Fibroblast of skin of scalp (primary cell): ENCODE data around the gene SLC51B. TPM values are rescaled to one million over a fixed set of nuclear protein-coding genes. Genes with fewer than 3 reads are reported as not detected.
A peak's percentile ranks its signal among the peaks of the same experiment; 100 is the strongest.
"Not testable (repeated sequence)": the region's sequence is repeated elsewhere in the genome, so short reads cannot be mapped to it uniquely, and the experiment has no call there.

Source experiments
- DNase-seq: peaks from one replicate; pipeline ENCODE4 v3.0.0-alpha.2; 2013
- polyA plus RNA-seq, 2 experiments: library from polyadenylated mRNA; unstranded; fragments of 120-200 nt; gene quantifications; one replicate each; pipeline ENCODE4 v1.2.1, GENCODE V29; 2013; ENCODE audit not compliant: insufficient read length in 2 of 2

Gene SLC51B
- polyA plus RNA-seq (2013, experiment 1 of 2; ENCODE audit: insufficient read length): not detected
- polyA plus RNA-seq (2013, experiment 2 of 2; ENCODE audit: insufficient read length): 0.32 TPM

DNA sequence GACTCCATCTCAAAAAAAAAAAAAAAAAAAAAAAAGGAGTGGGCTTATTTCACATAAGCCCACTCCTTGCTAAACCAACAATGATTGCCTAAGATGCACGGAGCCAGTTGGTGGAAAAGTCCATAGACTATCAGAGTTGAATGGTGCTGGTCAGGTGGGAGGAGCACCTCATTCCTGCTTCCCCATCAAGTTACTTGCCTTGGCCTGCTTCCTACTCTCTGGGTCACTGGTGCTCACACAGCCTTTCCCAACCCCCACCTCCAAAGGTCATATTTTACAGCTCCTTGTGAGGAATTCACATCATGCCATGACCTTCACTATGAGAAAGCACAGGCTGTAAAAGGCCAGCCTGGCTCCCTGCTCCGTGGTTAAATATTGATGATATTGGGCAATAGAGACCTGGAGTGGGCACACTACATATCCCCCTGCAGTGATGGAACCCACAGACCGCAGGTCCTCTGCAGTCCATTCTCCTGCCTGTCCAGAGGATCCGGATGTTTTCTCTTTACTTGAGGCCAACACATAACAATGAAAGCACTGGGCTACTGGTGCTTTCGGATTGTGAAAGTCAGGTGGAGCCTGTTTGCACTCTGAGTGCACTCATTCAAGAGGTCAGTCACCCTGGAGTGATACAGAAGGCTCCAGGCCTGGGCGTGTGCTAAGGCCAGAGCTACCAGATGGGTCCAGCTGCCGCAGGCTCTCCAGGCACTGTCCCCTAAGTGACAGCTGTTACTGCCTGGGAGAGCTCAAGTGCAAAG lies at the start of gene SLC51B:
Gene SLC51B, plus strand, starts transcription at position 664 of the 758 bp plus-strand sequence. CDS start 4,618 bp downstream, outside the sequence.
- no peak for DNase-seq

DNA sequence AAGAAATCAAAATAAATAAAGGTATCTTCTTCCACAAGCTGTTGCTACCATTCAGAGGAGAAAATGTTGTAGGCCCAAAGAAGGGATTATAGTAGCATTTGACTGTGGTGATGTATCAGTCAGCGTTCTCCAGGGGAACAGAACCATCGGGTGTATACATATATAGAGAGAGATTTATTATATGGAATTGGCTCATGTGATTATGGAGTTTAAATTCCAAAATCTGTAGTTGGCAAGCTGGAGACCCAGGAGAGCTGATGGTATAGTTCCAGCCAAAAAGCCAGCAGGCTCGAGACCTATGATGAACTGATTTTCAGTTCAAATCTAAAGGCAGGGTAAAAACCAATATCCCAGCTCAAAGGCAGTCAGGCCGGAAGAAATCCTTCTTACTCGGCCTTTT lies 48.1 kb upstream of the SLC51B start:
- no peak for DNase-seq

DNA sequence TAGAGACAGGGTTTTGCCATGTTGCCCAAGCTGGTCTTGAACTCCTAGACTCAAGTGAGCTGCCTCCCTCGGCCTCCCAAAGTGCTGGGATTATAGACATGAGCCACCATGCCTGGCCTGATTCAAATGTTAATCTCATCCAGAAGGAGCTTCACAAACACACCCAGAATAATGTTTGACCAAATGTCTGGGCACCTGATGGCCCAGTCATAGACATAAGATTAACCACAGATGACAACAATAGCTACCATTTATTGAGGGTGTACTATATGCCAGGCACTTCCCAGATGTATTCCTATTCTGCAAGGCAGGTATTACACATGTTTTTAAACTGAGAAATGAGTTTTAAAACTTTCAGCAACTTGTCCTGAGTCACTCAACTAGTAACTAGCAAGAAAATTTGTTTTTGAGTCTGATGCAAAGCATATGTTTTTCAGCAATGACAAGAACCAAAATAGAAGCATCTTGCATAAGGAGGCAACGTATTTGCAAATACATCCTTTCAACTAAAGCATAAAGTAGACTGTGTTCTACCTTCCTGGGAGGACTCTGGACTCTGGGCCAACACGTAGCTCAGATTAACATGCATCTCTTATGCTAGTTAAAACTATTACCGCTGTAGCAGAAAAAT lies 47.3 kb upstream of the SLC51B start:
- no peak for DNase-seq

DNA sequence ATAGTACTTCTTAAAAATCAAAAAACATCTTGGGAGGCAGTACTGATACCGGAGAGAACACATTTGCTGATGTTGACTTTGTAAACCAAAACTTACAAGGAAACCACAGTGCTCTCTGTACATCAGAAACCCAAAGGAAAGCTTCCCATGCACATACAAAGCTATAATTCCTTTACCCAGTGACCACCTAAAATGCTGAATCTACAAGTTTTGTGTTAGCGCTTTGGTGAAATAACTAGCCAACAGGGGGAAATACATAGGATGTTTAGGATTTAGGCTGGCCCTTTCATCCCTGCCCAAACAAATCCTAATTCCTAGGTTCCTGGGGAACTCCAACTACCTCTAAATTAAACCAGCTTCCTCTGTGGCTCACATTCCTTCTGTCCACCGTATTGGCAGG lies 40.2 kb upstream of the SLC51B start:
- DNase-seq: no peak

DNA sequence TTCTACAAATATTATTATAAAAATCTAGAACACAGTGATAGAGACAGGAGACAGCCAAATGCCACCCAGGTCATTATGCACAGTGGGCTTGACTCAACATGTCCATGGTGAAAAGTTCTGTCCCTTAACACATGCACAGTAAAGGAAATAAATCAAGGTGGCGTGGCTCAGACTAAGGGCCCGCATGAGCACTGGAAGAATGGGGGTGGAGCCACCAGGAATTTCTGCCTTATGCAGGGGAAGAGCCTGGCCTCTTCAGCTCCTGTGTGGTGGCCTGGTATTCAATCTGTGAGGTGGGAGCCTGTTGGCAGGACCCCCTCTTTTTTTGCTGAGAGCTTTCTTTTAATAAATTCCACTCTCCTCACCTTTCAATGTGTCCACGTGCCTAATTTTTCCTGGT lies 38.3 kb upstream of the SLC51B start:
- no peak for DNase-seq

DNA sequence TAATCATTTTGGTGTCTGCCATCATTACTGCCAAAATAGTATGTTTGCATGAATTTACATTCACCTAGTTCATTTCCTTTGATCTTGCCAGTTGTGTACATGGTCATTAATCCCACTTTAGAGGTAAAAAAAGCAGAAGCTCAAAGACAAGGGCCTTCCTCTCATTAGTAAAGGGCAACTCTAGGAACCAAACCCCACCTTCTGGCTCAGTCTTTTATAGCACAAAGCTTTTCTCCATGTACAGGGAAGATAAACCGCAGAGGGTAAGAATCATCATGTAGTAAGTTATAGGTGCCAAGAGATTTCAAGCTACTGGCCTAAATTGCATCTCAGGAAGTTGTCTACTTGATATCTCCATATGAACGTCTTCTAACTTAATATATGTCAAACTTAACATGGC lies 36.2 kb upstream of the SLC51B start:
- DNase-seq: no peak

DNA sequence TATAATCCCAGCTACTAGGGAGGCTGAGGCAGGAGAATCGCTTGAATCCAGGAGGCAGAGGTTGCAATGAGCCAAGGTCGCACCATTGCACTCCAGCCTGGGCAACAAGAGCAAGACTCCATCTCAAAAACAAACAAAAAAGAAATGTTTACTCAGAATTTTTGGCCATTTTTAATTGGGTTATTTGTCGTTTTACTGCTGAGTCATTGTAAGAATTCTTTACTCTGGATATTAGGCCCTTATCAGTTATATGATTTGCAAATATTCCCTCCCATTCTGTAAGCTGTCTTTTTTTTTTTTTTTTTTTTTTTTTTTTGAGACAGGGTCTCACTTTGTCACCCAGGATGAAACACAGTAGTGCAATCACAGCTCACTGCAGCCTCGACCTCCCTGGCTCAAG lies 34.0 kb upstream of the SLC51B start:
- DNase-seq: not testable (repeated sequence)

DNA sequence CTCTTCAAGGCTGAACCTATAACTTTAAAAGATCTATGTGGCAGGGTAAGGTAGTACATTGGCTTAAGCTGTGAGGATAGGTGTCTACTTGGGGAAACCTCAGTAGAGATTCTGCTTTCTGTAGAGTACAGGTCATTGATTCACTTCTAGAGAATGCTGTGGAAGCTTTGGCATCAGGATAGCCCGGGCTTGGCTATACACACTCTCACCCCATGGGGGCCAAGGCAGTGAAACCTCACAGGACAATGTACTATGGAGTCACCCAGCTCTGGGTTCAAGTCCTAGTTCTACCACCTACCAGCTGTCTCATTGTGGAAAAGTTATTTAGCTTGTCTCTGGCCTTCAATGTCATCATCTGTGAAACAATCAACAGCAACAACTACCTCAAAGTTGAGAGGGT lies 24.8 kb upstream of the SLC51B start:
- no peak for DNase-seq

DNA sequence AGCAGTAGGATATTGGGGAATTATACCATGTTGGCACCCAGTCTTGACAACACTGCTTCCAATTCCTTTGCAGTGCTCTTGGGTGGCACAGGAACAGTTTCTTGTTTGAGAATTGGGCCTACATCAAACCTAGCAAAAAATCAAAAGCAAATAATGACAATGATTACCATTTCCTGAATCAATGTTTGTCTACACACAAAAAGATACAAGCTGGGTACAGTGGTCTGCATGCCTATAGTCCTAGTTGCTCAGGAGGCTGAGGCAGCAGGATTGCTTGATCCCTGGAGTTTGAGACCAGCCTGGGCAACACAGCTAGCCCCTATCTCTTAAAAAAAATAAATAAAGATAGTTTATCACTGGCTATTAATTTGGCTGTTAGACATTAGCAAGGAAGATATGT lies 23.7 kb upstream of the SLC51B start:
- no peak for DNase-seq

DNA sequence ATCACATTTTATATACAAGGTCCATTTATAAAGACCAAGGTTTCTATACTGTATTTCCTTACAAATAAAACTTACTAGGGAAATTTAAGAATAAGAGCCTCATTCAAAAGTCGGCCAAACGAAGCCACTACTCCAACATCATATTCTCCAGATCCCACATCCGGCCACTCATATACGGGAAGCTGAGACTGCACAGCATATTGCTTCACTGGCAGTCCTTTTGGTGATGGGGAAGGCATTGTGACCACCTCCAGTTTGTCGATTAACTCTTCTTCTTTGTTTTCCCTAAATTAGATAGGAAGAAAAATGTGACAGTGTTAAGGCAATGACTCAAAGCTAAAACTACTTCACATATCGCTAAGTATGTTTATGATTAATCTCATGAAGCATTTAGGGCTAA lies 18.4 kb upstream of the SLC51B start:
- DNase-seq: no peak

DNA sequence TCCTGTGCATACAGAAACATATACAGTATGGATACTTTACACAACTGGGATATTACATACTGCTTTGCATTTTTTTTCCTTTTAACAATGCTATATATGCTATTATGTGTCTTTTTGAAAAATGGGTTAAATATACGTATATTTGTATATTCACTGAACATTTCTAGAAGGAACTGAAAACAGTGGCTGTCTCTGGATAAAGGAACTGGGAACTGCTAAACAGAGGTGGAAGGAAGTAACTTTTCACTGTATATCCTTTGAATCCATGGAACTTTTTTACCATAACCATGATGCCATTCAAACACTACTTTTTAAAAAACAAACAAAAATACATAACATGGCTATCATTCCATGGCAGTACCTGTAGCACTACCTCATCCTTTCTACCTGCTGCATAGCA lies 17.6 kb upstream of the SLC51B start:
- DNase-seq: no peak

DNA sequence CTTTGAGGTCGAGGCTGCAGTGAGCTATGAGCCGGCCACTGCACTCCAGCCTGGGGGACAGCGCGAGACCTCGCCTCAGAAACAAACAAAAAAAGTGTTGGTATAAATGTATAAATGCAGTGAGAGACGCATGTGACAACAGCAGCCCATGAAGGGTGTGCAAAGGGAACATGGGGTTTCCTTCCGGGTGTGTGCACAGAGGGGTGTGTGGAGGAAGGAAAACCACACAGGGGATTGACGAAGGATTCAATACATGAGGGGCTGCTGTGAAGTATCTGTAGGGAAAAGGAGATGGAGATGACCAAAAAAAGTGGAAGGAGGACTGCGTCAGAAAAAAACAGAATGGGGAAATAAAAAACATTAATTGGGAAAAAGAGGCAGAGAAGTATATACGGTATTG lies 16.8 kb upstream of the SLC51B start:
- DNase-seq: no peak

DNA sequence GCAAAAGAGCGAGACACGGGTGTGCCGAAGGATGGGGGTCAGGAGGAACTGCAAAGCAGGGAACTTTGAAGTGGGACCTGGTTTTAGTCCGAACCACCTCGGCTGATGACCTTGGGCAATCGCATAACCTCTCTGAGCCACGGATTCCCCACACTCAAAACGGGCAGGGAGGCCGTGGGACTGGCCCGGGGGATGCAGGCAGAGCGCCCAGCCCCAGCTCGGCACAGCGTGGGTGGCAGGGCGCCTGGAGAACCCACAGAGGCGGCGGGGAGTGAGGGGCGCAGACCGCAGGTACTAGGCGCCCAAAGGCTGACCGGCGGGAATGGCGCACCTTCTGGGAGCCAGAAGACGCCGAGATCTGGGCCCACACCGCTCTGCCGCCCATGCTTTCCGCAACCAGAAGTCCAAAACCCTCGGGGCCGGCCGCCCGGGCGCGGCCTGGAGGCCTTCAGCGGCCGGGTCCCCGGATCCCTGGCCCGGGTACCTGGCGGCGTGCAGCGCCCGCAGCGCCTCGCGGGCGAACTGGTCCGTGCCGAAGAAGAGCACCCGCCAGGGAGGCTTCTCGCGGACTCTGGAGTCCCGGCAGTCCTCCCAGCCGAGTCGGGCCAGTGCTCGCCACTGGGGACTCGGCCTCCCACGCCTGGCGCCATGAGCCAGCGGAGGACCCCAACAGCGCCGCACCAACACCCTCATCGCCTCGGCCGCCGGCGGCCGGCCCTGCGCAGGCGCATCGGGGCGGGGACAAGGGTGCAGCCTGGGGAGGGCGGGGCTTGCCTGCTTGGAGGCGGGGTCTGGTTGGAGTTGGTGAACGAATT lies 16.1 kb upstream of the SLC51B start, which contains the start of gene MTFMT:
Gene MTFMT, minus strand, starts transcription at position 719 of the 815 bp plus-strand sequence. Its CDS starts 26 bp downstream, at position 693.
- peak; percentile 85 for DNase-seq

DNA sequence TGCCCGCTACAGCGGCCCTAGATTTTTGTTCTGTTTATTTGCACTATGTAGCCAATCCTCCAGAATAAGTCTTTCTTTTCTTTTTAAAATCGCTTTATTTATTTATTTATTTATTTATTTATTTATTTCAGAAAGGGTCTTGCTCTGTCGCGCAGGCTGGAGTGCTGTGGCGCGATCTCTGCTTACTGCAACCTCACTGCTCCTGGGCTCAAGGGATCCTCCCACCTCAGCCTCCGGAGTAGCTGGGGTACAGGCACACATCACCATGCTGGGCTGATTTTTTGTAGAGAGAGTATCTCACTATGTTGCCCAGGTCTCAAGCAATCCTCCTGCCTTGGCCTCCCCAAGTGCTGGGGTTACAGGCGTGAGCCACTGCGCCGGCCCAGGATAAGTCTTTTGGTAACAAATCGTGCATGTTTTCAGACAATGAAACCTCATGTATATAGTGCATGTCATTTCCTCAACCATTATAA lies 15.4 kb upstream of the SLC51B start:
- DNase-seq: no peak

DNA sequence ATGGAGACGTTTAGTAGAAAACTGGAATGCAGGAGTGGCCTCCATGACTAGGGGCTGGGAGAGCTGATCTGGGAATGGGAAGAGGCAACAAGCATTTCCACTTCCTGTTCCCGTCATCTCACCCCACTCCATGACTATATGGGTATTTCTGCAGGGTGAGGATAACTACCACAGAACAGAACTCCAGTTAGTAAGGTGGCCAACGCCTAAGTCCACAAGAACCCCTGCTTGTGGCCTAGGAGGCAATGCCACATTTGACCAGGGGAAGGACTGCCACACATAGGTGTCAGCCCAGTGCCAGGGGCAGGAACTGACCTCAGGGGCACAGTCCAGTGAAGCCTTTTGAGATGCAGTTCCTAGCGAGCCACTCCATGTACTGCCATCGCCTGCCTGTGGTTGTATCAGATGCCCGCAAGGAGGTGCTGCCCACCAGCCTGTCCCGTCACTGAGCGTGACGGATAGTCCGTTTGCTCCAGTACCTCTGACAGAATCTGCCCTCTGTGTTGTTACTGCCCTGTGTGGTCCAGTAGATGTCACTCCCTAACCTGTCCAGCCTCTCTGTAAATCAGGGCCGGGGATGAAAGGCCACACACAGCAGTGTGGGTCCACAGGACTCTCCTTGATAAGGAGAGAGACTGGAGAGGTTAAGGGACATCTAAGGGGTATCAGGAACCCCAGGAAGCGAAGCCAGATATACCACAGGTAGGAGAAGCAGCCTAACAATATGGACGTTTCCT lies 12.2 kb upstream of the SLC51B start:
- DNase-seq: peak; percentile 62

DNA sequence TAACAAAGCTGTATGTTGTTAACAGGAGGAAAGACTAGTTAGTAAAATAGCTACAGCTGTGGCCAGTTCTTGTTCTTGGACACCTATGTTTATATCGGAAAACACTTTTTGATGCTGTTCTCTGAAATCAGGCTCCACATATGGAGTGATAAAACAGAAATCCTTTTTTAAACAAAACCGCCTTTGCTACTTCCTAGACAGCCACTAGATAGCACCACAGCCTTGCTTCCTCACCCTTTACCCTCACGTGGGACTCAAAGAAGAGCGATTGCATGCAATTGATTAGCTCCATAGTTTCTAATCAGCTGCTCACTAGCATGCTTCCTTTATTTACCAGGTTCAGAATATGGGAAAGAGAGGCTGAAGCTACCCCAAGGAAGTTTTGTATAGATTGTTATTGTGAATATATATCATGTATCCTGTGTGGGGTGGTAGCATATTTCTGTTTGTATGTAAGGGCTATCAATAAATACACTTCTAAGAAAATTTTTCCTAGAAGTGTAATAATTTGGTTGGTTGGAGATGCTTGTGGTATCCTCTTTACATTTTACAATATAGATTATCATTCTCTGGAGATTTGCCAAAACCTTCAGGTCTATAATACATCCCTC lies 11.4 kb upstream of the SLC51B start:
- DNase-seq: peak; percentile 46

DNA sequence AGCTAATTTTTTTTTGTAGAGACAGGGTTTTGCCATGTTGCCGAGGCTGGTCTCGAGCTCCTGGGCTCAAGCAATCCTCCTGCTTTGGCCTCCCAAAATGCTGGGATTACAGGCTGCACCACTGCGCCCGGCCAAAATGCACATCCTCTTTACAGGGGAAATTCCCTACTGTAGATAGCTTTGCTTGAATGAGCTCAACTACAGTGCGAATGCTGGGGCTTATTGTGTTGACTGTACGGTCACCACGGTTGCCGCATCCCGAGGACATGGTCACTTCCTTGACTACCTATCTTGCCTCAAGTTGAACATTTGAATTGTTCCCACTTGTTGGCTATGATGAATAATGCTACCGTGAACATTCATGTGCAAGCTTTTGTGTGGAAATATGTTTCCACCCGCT lies 10.5 kb upstream of the SLC51B start:
- no peak for DNase-seq

DNA sequence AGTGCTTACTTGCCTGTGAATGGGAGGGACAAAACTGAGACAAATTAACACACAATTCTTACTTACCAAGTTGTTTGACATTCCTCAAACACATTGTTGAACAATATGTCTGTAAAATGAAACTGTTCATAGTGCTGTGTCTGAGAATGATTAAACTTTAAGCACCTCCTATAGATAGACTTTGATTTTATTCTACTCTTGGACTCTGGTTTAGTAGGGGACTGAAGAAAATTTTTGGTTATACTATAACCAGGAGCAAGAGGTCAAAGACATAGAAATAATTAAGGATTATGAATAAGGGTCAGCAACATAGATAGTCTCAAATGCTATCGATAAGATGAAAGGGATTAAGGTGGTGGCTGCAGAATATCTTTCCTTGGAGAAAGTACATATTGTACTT lies 7.9 kb upstream of the SLC51B start:
- no peak for DNase-seq

DNA sequence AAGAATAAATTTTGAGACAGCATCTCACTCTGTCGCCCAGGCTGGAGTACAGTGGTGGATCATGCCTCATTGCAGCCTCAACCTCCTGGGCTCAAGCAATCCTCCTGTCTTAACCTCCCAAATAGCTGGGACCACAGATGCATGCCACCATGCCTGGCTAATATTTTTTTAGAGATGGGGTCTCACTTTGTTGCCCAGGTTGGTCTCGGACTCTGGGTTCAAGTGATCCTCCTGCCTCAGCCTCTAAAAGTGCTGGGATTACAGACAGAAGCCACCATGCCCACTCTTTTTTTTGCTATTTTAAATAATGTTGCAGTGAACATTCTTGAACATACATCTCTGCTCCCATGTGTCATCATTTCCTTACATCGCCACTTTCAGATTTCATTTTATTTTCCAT lies 6.8 kb upstream of the SLC51B start:
- DNase-seq: no peak

DNA sequence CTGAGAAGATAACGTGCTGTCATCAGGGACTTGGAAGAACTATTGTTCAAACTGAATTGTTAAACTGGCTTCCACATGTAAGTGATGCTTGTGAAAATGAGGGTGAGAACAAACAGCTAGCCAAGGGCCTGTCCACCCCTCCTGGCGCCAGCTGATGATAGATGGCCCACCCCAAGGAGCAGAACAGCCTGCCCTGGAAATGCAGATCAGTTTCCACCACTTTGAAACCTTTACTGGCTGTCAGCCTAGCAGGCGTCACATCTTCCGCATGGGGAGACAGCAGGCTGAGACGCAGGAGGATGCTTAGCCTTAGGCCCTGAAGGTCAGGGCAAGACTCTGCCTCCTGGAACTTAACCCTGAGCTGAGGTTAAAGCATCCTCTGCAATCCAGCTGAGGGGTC lies 6.4 kb upstream of the SLC51B start:
- DNase-seq: no peak

DNA sequence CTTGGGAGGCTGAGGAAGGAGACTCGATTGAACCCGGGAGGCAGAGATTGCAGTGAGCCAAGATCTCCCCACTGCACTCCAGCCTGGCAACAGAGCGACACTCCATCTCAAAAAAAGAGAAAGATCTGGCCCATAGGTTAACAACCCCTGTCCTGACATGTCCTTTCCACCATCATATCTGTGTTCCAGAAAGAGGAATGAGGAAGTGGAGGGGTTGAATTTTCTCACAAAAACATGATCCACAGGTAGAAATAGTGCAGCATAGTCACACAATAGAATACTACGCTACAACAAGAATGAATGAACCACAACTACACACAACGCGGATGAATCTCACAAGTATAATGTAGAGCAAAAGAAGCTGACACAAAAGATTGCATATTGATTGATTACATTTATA lies 4.7 kb upstream of the SLC51B start:
- DNase-seq: no peak

DNA sequence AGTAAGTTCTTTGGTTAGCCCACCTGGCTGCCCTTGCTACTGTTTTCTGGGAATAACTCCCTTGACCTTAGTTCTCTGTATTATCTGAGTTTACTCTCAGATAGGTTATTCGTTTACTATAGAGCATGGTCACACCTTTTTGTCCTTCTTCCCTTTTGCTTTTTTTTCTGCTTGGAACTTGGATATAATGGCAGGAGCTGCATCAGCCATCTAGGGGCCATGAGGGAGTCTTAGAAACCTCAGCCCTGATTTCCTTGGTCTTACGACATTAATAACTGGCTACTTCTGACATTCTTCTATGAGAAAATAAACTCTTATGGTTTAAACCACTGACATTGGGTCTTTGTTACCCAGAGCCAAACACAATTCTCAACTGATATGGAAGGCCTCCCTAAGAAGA lies 3.4 kb upstream of the SLC51B start:
- DNase-seq: no peak
